Measurements from ENCODE around the gene KLHL30.
A peak's percentile ranks its signal among the peaks of the same experiment; 100 is the strongest.

Gene KLHL30

DNA sequence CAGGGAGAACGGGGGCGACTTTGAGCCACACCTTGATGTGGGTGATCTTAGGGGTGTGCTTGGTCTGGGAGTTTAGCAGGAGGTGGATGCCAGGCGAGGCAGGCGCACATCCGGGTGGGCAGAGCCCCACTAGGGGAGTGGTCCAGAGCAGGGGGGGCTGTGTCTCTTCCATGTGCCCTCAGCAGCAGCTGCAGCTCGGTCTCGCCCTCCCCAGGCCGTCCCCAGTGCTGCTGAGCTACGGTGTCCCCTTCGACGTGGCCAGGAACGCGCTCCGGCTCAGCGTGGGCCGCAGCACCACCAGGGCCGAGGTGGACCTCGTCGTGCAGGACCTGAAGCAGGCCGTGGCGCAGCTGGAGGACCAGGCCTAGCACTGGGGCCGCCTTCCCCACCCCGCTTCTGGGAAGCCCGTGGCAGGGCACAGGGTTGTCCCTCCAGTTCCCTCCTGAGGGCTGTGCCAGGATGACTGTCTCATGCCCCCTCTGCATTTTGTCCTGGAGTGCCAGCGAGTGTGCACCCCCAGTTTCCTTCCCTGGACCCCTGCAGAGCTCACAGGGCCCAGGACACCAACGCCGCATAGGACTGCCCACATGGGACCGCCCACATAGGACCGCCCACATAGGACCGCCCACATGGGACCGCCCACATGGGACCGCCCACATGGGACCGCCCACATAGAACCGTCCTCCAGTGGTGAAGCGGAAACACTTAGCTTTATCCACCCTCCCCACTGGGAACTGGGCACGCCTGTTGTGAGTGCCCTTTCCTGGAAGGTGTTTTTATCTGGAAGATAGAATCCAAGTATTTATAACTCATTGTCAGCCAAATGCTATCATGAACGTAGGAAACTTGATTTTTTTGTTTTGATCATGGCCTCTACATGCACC is 40.2 kb upstream of the KLHL30 start:
- TF ChIP-seq ARNTL (CRISPR knock-in tag; IDR thresholded peaks at IDR 0.05; ENCODE audit: borderline replicate concordance, low read depth) = no peak
- ATAC-seq = peak; percentile 79

DNA sequence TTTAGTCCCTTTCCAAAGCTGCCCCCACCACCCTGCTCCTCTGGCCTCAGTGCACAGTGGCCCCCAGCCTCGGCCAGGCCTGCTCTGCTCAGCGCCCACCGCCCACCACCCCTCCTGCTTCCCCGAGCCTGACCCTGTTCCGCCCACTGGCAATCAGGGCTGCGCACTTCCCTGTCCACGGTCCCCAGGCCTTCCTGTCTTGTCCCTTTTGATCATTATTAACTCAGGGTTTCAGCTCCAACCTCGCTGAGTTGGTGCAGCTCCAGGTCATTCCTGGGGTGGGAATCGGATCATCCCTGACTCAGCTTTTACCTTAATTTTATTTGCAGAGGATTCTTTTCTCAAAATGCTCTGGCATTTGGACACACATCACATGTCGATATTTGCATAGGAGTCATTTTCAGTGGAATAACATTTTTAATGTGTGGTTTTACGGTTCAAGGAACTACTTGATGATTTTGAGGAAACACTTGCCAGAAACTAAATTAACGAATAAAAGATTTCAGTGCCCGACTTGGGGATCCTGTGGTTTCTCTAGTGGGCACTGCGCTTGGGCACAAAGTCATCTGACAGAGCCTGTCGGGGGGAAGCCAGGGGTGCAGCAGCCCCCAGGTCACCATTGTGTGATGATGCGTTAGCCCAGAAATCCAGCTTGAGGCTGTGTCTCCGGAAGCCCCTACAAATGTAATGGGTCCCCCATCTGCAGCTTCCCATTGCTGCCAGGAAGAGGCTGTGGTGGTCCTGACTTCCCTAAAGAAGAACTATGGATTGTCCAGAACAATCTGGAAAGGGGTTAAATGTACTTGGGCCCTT is 39.4 kb upstream of the KLHL30 start:
- ATAC-seq = no peak

DNA sequence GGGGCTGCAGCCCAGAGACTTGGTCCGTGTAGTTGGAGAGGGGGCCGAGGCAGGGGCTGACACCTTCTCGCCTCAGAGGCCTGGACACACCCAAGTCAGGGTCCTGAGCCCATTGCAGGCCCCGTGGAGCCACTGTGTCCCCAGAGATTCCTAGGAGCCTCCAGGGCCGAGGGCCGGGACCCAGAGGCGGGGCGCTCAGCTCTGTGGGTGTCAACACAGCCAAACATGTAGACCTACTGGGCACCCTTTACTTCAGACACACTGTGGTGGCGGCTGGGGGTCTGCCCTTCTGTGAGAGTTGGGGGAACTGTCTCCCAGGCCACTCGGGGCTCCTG is 38.8 kb upstream of the KLHL30 start:
- ATAC-seq = no peak
- TF ChIP-seq GLIS3 (CRISPR knock-in tag; IDR thresholded peaks at IDR 0.05) (no peak), ARNTL (CRISPR knock-in tag; IDR thresholded peaks at IDR 0.05; ENCODE audit: borderline replicate concordance, low read depth) (no peak), TCF4 (CRISPR knock-in tag; IDR thresholded peaks at IDR 0.05; ENCODE audit: borderline replicate concordance) (no peak), ESRRG (CRISPR knock-in tag; IDR thresholded peaks at IDR 0.05) (no peak), BACH2 (CRISPR knock-in tag; IDR thresholded peaks at IDR 0.05; ENCODE audit: borderline replicate concordance) (no peak), ZFP30 (CRISPR knock-in tag; IDR thresholded peaks at IDR 0.05) (no peak), PPARA (CRISPR knock-in tag; IDR thresholded peaks at IDR 0.05; ENCODE audit: borderline replicate concordance) (no peak), RARB (CRISPR knock-in tag; IDR thresholded peaks at IDR 0.05) (no peak), ZNF70 (CRISPR knock-in tag; IDR thresholded peaks at IDR 0.05) (no peak)
- TF ChIP-seq, protein P1, sequence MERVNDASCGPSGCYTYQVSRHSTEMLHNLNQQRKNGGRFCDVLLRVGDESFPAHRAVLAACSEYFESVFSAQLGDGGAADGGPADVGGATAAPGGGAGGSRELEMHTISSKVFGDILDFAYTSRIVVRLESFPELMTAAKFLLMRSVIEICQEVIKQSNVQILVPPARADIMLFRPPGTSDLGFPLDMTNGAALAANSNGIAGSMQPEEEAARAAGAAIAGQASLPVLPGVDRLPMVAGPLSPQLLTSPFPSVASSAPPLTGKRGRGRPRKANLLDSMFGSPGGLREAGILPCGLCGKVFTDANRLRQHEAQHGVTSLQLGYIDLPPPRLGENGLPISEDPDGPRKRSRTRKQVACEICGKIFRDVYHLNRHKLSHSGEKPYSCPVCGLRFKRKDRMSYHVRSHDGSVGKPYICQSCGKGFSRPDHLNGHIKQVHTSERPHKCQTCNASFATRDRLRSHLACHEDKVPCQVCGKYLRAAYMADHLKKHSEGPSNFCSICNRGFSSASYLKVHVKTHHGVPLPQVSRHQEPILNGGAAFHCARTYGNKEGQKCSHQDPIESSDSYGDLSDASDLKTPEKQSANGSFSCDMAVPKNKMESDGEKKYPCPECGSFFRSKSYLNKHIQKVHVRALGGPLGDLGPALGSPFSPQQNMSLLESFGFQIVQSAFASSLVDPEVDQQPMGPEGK (CRISPR knock-in tag; IDR thresholded peaks at IDR 0.05; ENCODE audit: borderline replicate concordance) = no peak
- TF ChIP-seq, protein P2, sequence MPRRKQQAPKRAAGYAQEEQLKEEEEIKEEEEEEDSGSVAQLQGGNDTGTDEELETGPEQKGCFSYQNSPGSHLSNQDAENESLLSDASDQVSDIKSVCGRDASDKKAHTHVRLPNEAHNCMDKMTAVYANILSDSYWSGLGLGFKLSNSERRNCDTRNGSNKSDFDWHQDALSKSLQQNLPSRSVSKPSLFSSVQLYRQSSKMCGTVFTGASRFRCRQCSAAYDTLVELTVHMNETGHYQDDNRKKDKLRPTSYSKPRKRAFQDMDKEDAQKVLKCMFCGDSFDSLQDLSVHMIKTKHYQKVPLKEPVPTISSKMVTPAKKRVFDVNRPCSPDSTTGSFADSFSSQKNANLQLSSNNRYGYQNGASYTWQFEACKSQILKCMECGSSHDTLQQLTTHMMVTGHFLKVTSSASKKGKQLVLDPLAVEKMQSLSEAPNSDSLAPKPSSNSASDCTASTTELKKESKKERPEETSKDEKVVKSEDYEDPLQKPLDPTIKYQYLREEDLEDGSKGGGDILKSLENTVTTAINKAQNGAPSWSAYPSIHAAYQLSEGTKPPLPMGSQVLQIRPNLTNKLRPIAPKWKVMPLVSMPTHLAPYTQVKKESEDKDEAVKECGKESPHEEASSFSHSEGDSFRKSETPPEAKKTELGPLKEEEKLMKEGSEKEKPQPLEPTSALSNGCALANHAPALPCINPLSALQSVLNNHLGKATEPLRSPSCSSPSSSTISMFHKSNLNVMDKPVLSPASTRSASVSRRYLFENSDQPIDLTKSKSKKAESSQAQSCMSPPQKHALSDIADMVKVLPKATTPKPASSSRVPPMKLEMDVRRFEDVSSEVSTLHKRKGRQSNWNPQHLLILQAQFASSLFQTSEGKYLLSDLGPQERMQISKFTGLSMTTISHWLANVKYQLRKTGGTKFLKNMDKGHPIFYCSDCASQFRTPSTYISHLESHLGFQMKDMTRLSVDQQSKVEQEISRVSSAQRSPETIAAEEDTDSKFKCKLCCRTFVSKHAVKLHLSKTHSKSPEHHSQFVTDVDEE (CRISPR knock-in tag; IDR thresholded peaks at IDR 0.05) = no peak
- TF ChIP-seq, protein P3, sequence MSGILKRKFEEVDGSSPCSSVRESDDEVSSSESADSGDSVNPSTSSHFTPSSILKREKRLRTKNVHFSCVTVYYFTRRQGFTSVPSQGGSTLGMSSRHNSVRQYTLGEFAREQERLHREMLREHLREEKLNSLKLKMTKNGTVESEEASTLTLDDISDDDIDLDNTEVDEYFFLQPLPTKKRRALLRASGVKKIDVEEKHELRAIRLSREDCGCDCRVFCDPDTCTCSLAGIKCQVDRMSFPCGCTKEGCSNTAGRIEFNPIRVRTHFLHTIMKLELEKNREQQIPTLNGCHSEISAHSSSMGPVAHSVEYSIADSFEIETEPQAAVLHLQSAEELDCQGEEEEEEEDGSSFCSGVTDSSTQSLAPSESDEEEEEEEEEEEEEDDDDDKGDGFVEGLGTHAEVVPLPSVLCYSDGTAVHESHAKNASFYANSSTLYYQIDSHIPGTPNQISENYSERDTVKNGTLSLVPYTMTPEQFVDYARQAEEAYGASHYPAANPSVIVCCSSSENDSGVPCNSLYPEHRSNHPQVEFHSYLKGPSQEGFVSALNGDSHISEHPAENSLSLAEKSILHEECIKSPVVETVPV (CRISPR knock-in tag; IDR thresholded peaks at IDR 0.05) = no peak

More for the DNA sequence above, 39.4 kb upstream of the KLHL30 start:
- TF ChIP-seq ARNTL (CRISPR knock-in tag; IDR thresholded peaks at IDR 0.05; ENCODE audit: borderline replicate concordance, low read depth) (no peak), SNAI2 (CRISPR knock-in tag; IDR thresholded peaks at IDR 0.05) (no peak), OSR1 (CRISPR knock-in tag; IDR thresholded peaks at IDR 0.05) (no peak), TCF4 (CRISPR knock-in tag; IDR thresholded peaks at IDR 0.05; ENCODE audit: borderline replicate concordance) (no peak), PPARA (CRISPR knock-in tag; IDR thresholded peaks at IDR 0.05; ENCODE audit: borderline replicate concordance) (no peak), ISL1 (CRISPR knock-in tag; IDR thresholded peaks at IDR 0.05) (no peak), RARB (CRISPR knock-in tag; IDR thresholded peaks at IDR 0.05) (no peak), ZC3H10 (CRISPR knock-in tag; IDR thresholded peaks at IDR 0.05) (no peak), GLIS3 (CRISPR knock-in tag; IDR thresholded peaks at IDR 0.05) (no peak), ZFP30 (CRISPR knock-in tag; IDR thresholded peaks at IDR 0.05) (no peak)
- TF ChIP-seq, protein P2 (CRISPR knock-in tag; IDR thresholded peaks at IDR 0.05) = no peak
- TF ChIP-seq, protein P3 (CRISPR knock-in tag; IDR thresholded peaks at IDR 0.05) = no peak
- TF ChIP-seq, protein P4, sequence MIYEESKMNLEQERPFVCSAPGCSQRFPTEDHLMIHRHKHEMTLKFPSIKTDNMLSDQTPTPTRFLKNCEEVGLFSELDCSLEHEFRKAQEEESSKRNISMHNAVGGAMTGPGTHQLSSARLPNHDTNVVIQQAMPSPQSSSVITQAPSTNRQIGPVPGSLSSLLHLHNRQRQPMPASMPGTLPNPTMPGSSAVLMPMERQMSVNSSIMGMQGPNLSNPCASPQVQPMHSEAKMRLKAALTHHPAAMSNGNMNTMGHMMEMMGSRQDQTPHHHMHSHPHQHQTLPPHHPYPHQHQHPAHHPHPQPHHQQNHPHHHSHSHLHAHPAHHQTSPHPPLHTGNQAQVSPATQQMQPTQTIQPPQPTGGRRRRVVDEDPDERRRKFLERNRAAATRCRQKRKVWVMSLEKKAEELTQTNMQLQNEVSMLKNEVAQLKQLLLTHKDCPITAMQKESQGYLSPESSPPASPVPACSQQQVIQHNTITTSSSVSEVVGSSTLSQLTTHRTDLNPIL (CRISPR knock-in tag; IDR thresholded peaks at IDR 0.05; ENCODE audit: low read depth) = no peak
- TF ChIP-seq, protein P1 (CRISPR knock-in tag; IDR thresholded peaks at IDR 0.05; ENCODE audit: borderline replicate concordance) = no peak

Measured in SK-N-SH treated with all-trans-retinoic acid at 6 μM for 48 hours (cell line).